Dendritic cell treated with granulocyte-macrophage colony-stimulating factor and Interleukin-4, amounts not matched to agents 40 ng/mL and 50 ng/mL, for 4 days (primary cell): ENCODE measurements around the gene KRTAP4-9.
"Not testable (repeated sequence)": the region's sequence is repeated elsewhere in the genome, so short reads cannot be mapped to it uniquely, and the experiment has no call there.

Experiments used
- H3K27ac Mint-ChIP-seq: one replicate; pipeline ENCODE4 v1.8.0; 2022; ENCODE audit warnings: mild to moderate bottlenecking, mixed read lengths
- H3K27me3 Mint-ChIP-seq: one replicate; pipeline ENCODE4 v1.8.0; 2022; ENCODE audit warnings: mild to moderate bottlenecking, mixed read lengths
- H3K36me3 Mint-ChIP-seq: one replicate; pipeline ENCODE4 v1.8.0; 2022; ENCODE audit warnings: low read depth, mixed read lengths
- H3K4me1 Mint-ChIP-seq: one replicate; pipeline ENCODE4 v1.8.0; 2022; ENCODE audit warnings: low read depth, mixed read lengths
- H3K4me3 Mint-ChIP-seq: one replicate; pipeline ENCODE4 v1.8.0; 2022; ENCODE audit warnings: mild to moderate bottlenecking, moderate library complexity, mixed read lengths
- H3K9me3 Mint-ChIP-seq: one replicate; pipeline ENCODE4 v1.8.0; 2022; ENCODE audit warnings: mixed read lengths
- intact Hi-C: fragments of 100-400 bp; cut with micrococcal nuclease; formaldehyde crosslinking; loops from one replicate; pipeline ENCODE4 v1.15.0; 2022

The KRTAP4-9 gene

GRCh38 chr17:41105347-41105746, at the start of gene KRTAP4-9:
TSS of gene KRTAP4-9 (plus strand) at chr17:41105389. CDS start at chr17:41105389, 0 bp downstream.
- not testable (repeated sequence) for H3K36me3 Mint-ChIP-seq

GRCh38 chr17:41057547-41057946, 47.6 kb upstream of the KRTAP4-9 start:
- Mint-ChIP-seq H3K27ac (no peak overlapping the region), H3K27me3 (peaks cover 31% of the 10 kb centered on the region), H3K9me3 (no peaks in the 10 kb centered on the region), H3K4me1 (no peaks in the 10 kb centered on the region), H3K36me3 (no peaks in the 10 kb centered on the region), H3K4me3 (no peak overlapping the region)
- intact Hi-C loops = no loop called here

More at GRCh38 chr17:41105347-41105746, at the start of gene KRTAP4-9:
- H3K27me3 Mint-ChIP-seq = peaks cover 10% of the 10 kb centered on the region
- H3K4me1 Mint-ChIP-seq, H3K4me3 Mint-ChIP-seq, H3K27ac Mint-ChIP-seq, H3K9me3 Mint-ChIP-seq, intact Hi-C loops: not testable (repeated sequence)

- Mint-ChIP-seq H3K36me3 (no peaks in the 10 kb centered on the region), H3K27me3 (peaks cover 33% of the 10 kb centered on the region), H3K9me3 (no peaks in the 10 kb centered on the region), H3K27ac (no peak overlapping the region), H3K4me1 (no peaks in the 10 kb centered on the region), H3K4me3 (no peak overlapping the region)
- intact Hi-C loops = no loop called here
Measured at GRCh38 chr17:41058741-41059140, 46.4 kb upstream of the KRTAP4-9 start.

DNA sequence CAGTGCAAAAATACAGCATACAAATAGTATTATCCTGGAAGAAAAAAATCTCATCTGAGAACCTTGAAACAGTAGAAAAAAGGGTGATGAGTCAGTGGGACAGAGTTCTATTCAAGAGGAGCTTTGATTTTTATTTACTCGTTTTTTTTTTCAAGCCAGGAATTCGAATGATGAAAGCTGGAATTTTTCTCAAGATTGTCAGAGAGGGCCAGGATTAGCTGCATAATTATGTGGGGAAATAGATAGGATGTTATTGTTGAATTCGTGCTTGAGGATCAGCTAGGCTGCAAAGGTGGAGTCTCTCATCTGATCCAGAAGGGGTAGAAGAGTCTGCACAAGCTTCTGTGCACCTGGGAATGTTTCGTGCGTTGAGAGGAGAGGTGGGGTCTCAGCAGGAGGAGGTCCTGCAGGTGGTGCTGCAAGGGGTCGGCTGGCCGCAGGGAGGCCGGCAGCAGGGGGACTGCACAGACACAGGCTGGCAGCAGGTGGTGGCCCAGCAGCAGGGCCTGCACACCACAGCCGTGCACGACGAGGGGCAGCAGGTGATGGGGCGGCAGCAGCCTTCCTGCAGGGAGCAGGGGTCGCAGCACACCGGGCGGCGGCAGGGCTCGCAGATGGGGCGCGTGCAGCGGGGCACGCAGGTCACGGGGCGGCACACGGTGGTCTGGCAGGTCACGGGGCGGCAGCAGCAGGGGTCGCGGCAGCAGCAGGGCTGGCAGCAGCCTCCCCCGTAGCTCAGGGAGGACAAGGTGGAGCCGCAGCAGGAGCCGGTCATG, 45.7 kb upstream of the KRTAP4-9 start:
- H3K36me3 Mint-ChIP-seq, H3K27ac Mint-ChIP-seq, H3K4me1 Mint-ChIP-seq, intact Hi-C loops, H3K4me3 Mint-ChIP-seq, H3K9me3 Mint-ChIP-seq: not testable (repeated sequence)
- peaks cover 33% of the 10 kb centered on the region for H3K27me3 Mint-ChIP-seq

DNA sequence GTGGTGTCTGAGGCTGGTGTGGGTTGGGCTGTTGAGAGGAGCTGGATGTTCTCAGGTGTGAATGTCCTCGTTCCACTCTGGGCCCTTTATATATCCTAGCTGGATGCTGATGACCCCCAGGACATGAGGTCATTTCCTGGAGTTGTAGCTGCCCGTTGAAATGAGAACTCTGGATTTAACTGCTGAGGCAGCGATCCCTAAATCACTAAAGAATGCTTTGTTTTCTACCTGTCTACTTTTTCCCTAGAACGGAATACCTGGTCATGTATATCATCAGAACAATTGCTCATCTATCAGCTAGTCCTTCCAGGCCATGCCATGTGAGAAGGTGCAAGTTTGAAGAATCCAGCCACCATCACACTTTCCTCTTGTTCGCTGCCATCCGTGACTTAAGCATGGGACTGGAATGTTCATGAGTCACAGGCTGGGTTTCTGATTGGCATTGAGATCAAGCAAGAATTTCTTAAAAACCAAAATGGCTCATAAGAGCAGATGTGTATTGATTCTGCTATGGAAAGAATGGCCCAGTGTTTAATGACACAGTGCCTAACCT, 45.1 kb upstream of the KRTAP4-9 start, which contains the start of gene KRTAP2-3:
KRTAP2-3 (minus strand) TSS at position 63 of the 553 bp plus-strand sequence. CDS start 64 bp downstream, outside the sequence.
- Mint-ChIP-seq H3K9me3 (no peaks in the 10 kb centered on the region), H3K4me1 (no peaks in the 10 kb centered on the region), H3K27ac (no peak within 1 kb of the TSS), H3K27me3 (peaks cover 33% of the 10 kb centered on the region), H3K4me3 (no peak within 1 kb of the TSS), H3K36me3 (no peaks in the 10 kb centered on the region)
- intact Hi-C loops = no loop called here

GRCh38 chr17:41061964-41062363, 43.2 kb upstream of the KRTAP4-9 start:
- H3K4me3 Mint-ChIP-seq = no peak overlapping the region
- no peak overlapping the region for H3K27ac Mint-ChIP-seq
- H3K4me1 Mint-ChIP-seq = no peaks in the 10 kb centered on the region
- H3K27me3 Mint-ChIP-seq = peaks cover 31% of the 10 kb centered on the region
- intact Hi-C loops = no loop called here
- no peaks in the 10 kb centered on the region for H3K9me3 Mint-ChIP-seq
- H3K36me3 Mint-ChIP-seq = no peaks in the 10 kb centered on the region

DNA sequence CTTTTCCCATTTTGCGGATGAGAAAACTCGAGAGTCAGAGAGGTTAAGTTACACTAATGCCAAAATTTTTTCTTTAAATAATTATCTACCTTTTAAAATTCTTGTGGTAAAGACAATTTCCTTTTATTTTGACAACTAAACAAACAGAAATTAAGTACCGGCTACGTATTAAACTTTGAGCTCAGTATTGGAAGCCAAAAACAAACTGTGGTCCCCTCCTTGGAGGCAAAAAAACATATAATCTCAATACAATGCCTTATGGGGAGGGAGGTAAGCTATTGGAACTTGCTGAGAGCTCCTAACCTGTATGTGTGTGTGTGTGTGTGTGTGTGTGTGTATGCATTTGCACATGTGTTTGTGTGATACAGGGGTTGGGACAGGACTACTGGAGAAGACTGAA, 41.7 kb upstream of the KRTAP4-9 start:
- H3K27me3 Mint-ChIP-seq = peaks cover 27% of the 10 kb centered on the region
- H3K4me3 Mint-ChIP-seq = no peak overlapping the region
- H3K4me1 Mint-ChIP-seq = no peaks in the 10 kb centered on the region
- no peaks in the 10 kb centered on the region for H3K9me3 Mint-ChIP-seq
- no peak overlapping the region for H3K27ac Mint-ChIP-seq
- intact Hi-C loops = no loop called here
- no peaks in the 10 kb centered on the region for H3K36me3 Mint-ChIP-seq

GRCh38 chr17:41064301-41064700, 40.9 kb upstream of the KRTAP4-9 start:
- H3K4me1 Mint-ChIP-seq = no peaks in the 10 kb centered on the region
- H3K36me3 Mint-ChIP-seq = no peaks in the 10 kb centered on the region
- intact Hi-C loops = no loop called here
- H3K27me3 Mint-ChIP-seq = peaks cover 21% of the 10 kb centered on the region
- H3K27ac Mint-ChIP-seq = no peak overlapping the region
- no peak overlapping the region for H3K4me3 Mint-ChIP-seq
- no peaks in the 10 kb centered on the region for H3K9me3 Mint-ChIP-seq

- H3K27me3 Mint-ChIP-seq = peaks cover 14% of the 10 kb centered on the region
- H3K4me1 Mint-ChIP-seq, intact Hi-C loops, H3K4me3 Mint-ChIP-seq, H3K27ac Mint-ChIP-seq, H3K36me3 Mint-ChIP-seq, H3K9me3 Mint-ChIP-seq: not testable (repeated sequence)
Measured at GRCh38 chr17:41065016-41065689, 40.0 kb upstream of the KRTAP4-9 start.

GRCh38 chr17:41065829-41066624, 39.2 kb upstream of the KRTAP4-9 start, which contains the start of gene KRTAP2-4:
TSS of gene KRTAP2-4 (minus strand) at chr17:41065879. CDS start at chr17:41065845, 34 bp downstream.
- H3K27me3 Mint-ChIP-seq = peaks cover 7% of the 10 kb centered on the region
- no peak within 1 kb of the TSS for H3K4me3 Mint-ChIP-seq
- no peak within 1 kb of the TSS for H3K27ac Mint-ChIP-seq
- no peaks in the 10 kb centered on the region for H3K4me1 Mint-ChIP-seq
- H3K36me3 Mint-ChIP-seq = no peaks in the 10 kb centered on the region
- intact Hi-C loops = no loop called here
- H3K9me3 Mint-ChIP-seq = no peaks in the 10 kb centered on the region

GRCh38 chr17:41067281-41067680, 37.9 kb upstream of the KRTAP4-9 start:
- H3K4me1 Mint-ChIP-seq = no peaks in the 10 kb centered on the region
- no peaks in the 10 kb centered on the region for H3K9me3 Mint-ChIP-seq
- H3K27ac Mint-ChIP-seq = no peak overlapping the region
- no peak overlapping the region for H3K4me3 Mint-ChIP-seq
- intact Hi-C loops = no loop called here
- H3K27me3 Mint-ChIP-seq = peaks cover 3% of the 10 kb centered on the region
- H3K36me3 Mint-ChIP-seq = no peaks in the 10 kb centered on the region

DNA sequence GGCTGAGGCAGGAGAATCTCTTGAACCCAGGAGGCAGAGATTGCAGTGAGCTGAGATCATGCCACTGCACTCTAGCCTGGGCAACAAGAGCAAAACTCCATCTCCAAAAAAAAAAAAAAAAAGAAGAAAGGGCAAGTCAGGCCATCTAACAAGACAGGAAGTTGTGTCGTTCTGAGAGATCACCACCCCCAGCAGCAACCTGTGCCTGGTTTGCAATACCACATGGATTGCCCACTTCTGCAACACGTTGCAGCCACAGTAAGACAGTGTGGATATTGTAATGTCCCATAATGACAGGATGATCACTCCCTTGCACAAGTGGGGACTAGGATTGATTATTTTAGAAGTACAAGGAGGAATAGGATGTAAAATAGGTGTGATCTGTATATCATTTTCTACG, 36.2 kb upstream of the KRTAP4-9 start:
- H3K4me1 Mint-ChIP-seq = no peaks in the 10 kb centered on the region
- no peaks in the 10 kb centered on the region for H3K27me3 Mint-ChIP-seq
- H3K4me3 Mint-ChIP-seq = no peak overlapping the region
- intact Hi-C loops = no loop called here
- no peaks in the 10 kb centered on the region for H3K9me3 Mint-ChIP-seq
- no peaks in the 10 kb centered on the region for H3K36me3 Mint-ChIP-seq
- H3K27ac Mint-ChIP-seq = no peak overlapping the region

GRCh38 chr17:41071606-41072360, 33.4 kb upstream of the KRTAP4-9 start:
- Mint-ChIP-seq H3K9me3 (peaks cover 7% of the 10 kb centered on the region), H3K27me3 (peaks cover 3% of the 10 kb centered on the region), H3K4me3 (no peak overlapping the region), H3K36me3 (no peaks in the 10 kb centered on the region), H3K4me1 (no peaks in the 10 kb centered on the region), H3K27ac (no peak overlapping the region)
- intact Hi-C loops = no loop called here
